ENCODE measurements around the gene RPRML.

RPRML gene

GRCh38 chr17:46947216-46947615, 31.8 kb downstream of the RPRML start:
- TF ChIP-seq CTCF (IDR thresholded peaks at IDR 0.05; ENCODE audit: extremely low read depth, insufficient read depth, missing control alignments): no peak
- no peak for DNase-seq (ENCODE audit: low spot score)
- in situ Hi-C loops (cut with MboI; ENCODE audit: low pct_unique_long_range_greater_than_20kb, low sequenced_read_pairs, unreplicated experiment): no loop called here

GRCh38 chr17:46944931-46945330, 34.1 kb downstream of the RPRML start:
- no peak for TF ChIP-seq CTCF (IDR thresholded peaks at IDR 0.05; ENCODE audit: extremely low read depth, insufficient read depth, missing control alignments)
- DNase-seq (ENCODE audit: low spot score): no peak
- in situ Hi-C loops (cut with MboI; ENCODE audit: low pct_unique_long_range_greater_than_20kb, low sequenced_read_pairs, unreplicated experiment): no loop called here

- DNase-seq (ENCODE audit: low spot score): no peak
- in situ Hi-C loops (cut with MboI; ENCODE audit: low pct_unique_long_range_greater_than_20kb, low sequenced_read_pairs, unreplicated experiment): no loop called here
- no peak for TF ChIP-seq CTCF (IDR thresholded peaks at IDR 0.05; ENCODE audit: extremely low read depth, insufficient read depth, missing control alignments)
Observed at GRCh38 chr17:46943501-46944393, 35.3 kb downstream of the RPRML start.

GRCh38 chr17:46943218-46943500, 35.9 kb downstream of the RPRML start:
- no peak for TF ChIP-seq CTCF (IDR thresholded peaks at IDR 0.05; ENCODE audit: extremely low read depth, insufficient read depth, missing control alignments)
- in situ Hi-C loops (cut with MboI; ENCODE audit: low pct_unique_long_range_greater_than_20kb, low sequenced_read_pairs, unreplicated experiment): no loop called here
- no peak for DNase-seq (ENCODE audit: low spot score)

- DNase-seq (ENCODE audit: low spot score): peak; percentile 70
- in situ Hi-C loops (cut with MboI; ENCODE audit: low pct_unique_long_range_greater_than_20kb, low sequenced_read_pairs, unreplicated experiment): no loop called here
- TF ChIP-seq CTCF (IDR thresholded peaks at IDR 0.05; ENCODE audit: extremely low read depth, insufficient read depth, missing control alignments): peak; percentile 89
Observed at GRCh38 chr17:46942441-46943217, 36.4 kb downstream of the RPRML start.

GRCh38 chr17:46940692-46941404, 38.2 kb downstream of the RPRML start:
- DNase-seq (ENCODE audit: low spot score): peak; percentile 82
- in situ Hi-C loops (cut with MboI; ENCODE audit: low pct_unique_long_range_greater_than_20kb, low sequenced_read_pairs, unreplicated experiment): no loop called here
- TF ChIP-seq CTCF (IDR thresholded peaks at IDR 0.05; ENCODE audit: extremely low read depth, insufficient read depth, missing control alignments): peak; percentile 86

Data from GM13977 (cell line).